OCI-LY7 (cell line): Measurements from ENCODE around the gene PLXNA4. TPM values are rescaled to one million over a fixed set of nuclear protein-coding genes. Genes with fewer than 3 reads are reported as not detected.

Experiments used
- BruUV-seq: library from RNA; stranded (reverse); fragments of 400-500 nt; replicated peaks from 2 replicates; lab custom pipeline; 2021; lab: Mats Ljungman, UMichigan
- CTCF ChIA-PET: fragments of 300-600 bp; sonication (Branson Sonifier 250); formaldehyde crosslinking; loops from one replicate; lab custom pipeline; 2022; ENCODE audit warnings: antibody characterized with exemption; ENCODE audit not compliant: unreplicated experiment; lab: Charles Lee
- POLR2A ChIA-PET: fragments of 300-600 bp; sonication (Branson Sonifier 250); formaldehyde crosslinking; loops from one replicate; lab custom pipeline; 2022; ENCODE audit warnings: antibody characterized with exemption; lab: Charles Lee
- DNase-seq: peaks from one replicate; pipeline ENCODE4 v3.0.0-alpha.2; 2015; ENCODE audit warnings: low spot score
- H2AFZ ChIP-seq: fragments of 200-600 bp; sonication (generic), shearing (Covaris generic); 2 replicates; pipeline ENCODE4 v1.6.1; 2014; ENCODE audit warnings: mild to moderate bottlenecking, antibody characterized with exemption, low read length, moderate library complexity
- H3K27ac ChIP-seq: fragments of 200-600 bp; sonication (generic); 2 replicates; pipeline ENCODE4 v1.5.1; 2014; ENCODE audit warnings: mixed run types, low read depth, mild to moderate bottlenecking, moderate library complexity, low read length, inconsistent platforms; ENCODE audit not compliant: poor library complexity, severe bottlenecking
- H3K36me3 ChIP-seq: fragments of 200-600 bp; sonication (generic); 2 replicates; pipeline ENCODE4 v1.6.1; 2014; ENCODE audit warnings: mild to moderate bottlenecking, antibody characterized with exemption, low read length, moderate library complexity, mixed read lengths; ENCODE audit not compliant: insufficient read depth
- H3K4me1 ChIP-seq: fragments of 200-600 bp; sonication (generic); 2 replicates; pipeline ENCODE4 v1.5.1; 2014; ENCODE audit warnings: mild to moderate bottlenecking, low read length; ENCODE audit not compliant: insufficient read depth, poor library complexity, severe bottlenecking
- H3K4me2 ChIP-seq: fragments of 200-600 bp; sonication (generic); 2 replicates; pipeline ENCODE4 v1.6.1; 2014; ENCODE audit warnings: mild to moderate bottlenecking, low read length
- H3K4me3 ChIP-seq: fragments of 200-600 bp; sonication (generic); 2 replicates; pipeline ENCODE4 v1.5.1; 2014; ENCODE audit warnings: mild to moderate bottlenecking, low read depth, low read length; ENCODE audit not compliant: poor library complexity, severe bottlenecking
- H3K79me2 ChIP-seq: fragments of 200-600 bp; sonication (generic); 2 replicates; pipeline ENCODE4 v1.6.1; 2016; ENCODE audit warnings: low read depth, mild to moderate bottlenecking, low read length, moderate library complexity, mixed read lengths; ENCODE audit not compliant: insufficient read depth
- H3K9me2 ChIP-seq: fragments of 200-600 bp; sonication (generic); 2 replicates; pipeline ENCODE4 v1.6.1; 2016; ENCODE audit warnings: mild to moderate bottlenecking, low read length, mixed read lengths; ENCODE audit not compliant: insufficient read depth
- H3K9me3 ChIP-seq: fragments of 200-600 bp; sonication (generic); 2 replicates; pipeline ENCODE4 v1.6.1; 2014; ENCODE audit warnings: mild to moderate bottlenecking, mixed run types, low read length, mixed read lengths
- H4K20me1 ChIP-seq: fragments of 200-600 bp; sonication (generic); 2 replicates; pipeline ENCODE4 v1.6.1; 2014; ENCODE audit warnings: mild to moderate bottlenecking, antibody characterized with exemption, low read length, moderate library complexity, mixed read lengths; ENCODE audit not compliant: insufficient read depth
- EZH2phosphoT487 ChIP-seq: fragments of 200-600 bp; sonication (generic); IDR thresholded peaks from 2 replicates; pipeline ENCODE4 v1.6.1; 2018; ENCODE audit warnings: low read depth, borderline replicate concordance, mild to moderate bottlenecking, mixed run types, antibody characterized with exemption, low read length, moderate library complexity, mixed read lengths
- intact Hi-C: fragments of 100-400 bp; cut with micrococcal nuclease; formaldehyde crosslinking; loops from one replicate; pipeline ENCODE4 v1.10.0; 2022; ENCODE audit not compliant: unreplicated experiment
- total RNA-seq, 2 experiments: library from RNA; depleted of rRNA in 1 of 2; stranded (reverse); fragments of >200 nt in 1 of 2; shearing (Covaris generic) in 1 of 2; gene quantifications; 2 replicates each; pipeline ENCODE4 v1.2.3, GENCODE V29; 2014 to 2022
- TF ChIP-seq, protein P1 (sequence below): fragments of 200-600 bp; sonication (generic); conservative IDR thresholded peaks from 2 replicates; pipeline ENCODE4 v1.5.1; 2014; ENCODE audit warnings: mild to moderate bottlenecking, antibody characterized with exemption, low read length, moderate library complexity, mixed read lengths

Gene PLXNA4
- total RNA-seq, 2 experiments from 2014 or later: not detected

DNA sequence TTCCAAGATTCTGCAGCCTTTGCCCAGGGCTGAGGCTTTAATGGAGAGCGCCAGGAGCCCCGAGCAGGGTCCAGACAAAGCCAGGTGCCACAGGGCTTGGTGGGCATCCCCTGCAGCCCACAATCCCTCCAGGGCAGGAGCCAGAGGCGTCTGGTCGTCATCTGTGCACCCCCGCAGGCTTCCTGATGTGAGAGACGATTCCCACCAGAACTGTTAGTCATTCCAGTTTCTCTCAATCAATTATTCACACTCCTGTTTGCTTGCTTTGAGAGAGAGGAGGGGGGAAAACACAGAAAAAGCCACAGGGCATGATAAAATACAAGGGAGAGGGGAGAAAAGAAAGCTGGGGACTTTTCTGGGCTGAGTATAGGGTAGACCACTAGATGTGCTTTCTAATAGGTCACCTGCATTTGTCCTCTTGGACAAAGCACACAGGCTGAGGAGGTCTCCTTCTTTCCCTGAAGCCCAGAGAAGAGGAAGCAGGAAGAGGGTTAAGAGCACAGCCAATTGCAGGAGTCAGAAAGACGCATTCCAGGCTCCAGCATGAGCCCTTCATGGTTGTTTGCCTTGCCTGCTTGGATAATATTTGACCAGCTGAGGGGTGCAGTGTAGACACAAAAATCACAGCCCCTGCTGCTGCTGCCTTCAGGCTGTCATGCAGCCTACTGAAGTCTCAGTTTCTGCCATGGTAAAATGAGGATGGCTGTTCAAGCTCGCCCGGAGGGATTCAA lies 194.4 kb downstream of the PLXNA4 start:
- ChIA-PET POLR2A (no interaction called here), CTCF (no interaction called here)
- H2AFZ ChIP-seq: no peak overlapping the region
- intact Hi-C loops: no loop called here
- no TSS peak for BruUV-seq
- DNase-seq: no peak
- no peaks in the 10 kb centered on the region for H3K79me2 ChIP-seq
- TF ChIP-seq EZH2phosphoT487: no peak
- TF ChIP-seq, protein P1, sequence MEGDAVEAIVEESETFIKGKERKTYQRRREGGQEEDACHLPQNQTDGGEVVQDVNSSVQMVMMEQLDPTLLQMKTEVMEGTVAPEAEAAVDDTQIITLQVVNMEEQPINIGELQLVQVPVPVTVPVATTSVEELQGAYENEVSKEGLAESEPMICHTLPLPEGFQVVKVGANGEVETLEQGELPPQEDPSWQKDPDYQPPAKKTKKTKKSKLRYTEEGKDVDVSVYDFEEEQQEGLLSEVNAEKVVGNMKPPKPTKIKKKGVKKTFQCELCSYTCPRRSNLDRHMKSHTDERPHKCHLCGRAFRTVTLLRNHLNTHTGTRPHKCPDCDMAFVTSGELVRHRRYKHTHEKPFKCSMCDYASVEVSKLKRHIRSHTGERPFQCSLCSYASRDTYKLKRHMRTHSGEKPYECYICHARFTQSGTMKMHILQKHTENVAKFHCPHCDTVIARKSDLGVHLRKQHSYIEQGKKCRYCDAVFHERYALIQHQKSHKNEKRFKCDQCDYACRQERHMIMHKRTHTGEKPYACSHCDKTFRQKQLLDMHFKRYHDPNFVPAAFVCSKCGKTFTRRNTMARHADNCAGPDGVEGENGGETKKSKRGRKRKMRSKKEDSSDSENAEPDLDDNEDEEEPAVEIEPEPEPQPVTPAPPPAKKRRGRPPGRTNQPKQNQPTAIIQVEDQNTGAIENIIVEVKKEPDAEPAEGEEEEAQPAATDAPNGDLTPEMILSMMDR: no peak
- no peaks in the 10 kb centered on the region for H3K9me3 ChIP-seq
- no peaks in the 10 kb centered on the region for H3K36me3 ChIP-seq
- H3K4me3 ChIP-seq: no peak overlapping the region
- H3K4me1 ChIP-seq: no peaks in the 10 kb centered on the region
- no peaks in the 10 kb centered on the region for H3K9me2 ChIP-seq
- no peak overlapping the region for H3K27ac ChIP-seq
- no peak overlapping the region for H3K4me2 ChIP-seq
- H4K20me1 ChIP-seq: no peaks in the 10 kb centered on the region

DNA sequence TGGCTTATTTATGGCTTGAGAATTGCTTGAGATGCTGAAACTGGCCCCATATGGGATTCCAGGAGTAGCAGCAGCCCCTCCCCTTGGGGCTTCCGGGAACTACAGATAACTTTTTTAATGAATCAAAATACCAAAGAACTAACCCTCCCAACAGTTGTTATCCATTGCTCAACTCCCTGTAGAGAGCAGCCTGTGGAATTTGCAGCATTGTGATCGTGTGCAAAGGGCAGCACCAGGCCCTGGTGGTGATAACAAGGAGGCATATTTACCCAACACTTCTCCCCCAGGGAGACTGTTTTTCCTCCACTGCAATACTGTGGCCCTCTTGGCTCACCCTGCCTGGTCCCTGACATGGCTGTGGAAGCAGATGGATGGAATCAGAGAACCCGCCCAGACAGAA lies 196.2 kb downstream of the PLXNA4 start:
- Histone ChIP-seq H3K4me2 (no peak overlapping the region), H3K9me2 (no peaks in the 10 kb centered on the region), H3K4me3 (no peak overlapping the region), H3K9me3 (no peaks in the 10 kb centered on the region), H3K79me2 (no peaks in the 10 kb centered on the region), H2AFZ (no peak overlapping the region), H3K36me3 (no peaks in the 10 kb centered on the region), H3K27ac (no peak overlapping the region), H3K4me1 (no peaks in the 10 kb centered on the region), H4K20me1 (no peaks in the 10 kb centered on the region)
- TF ChIP-seq EZH2phosphoT487: no peak
- TF ChIP-seq, protein P1: no peak
- ChIA-PET CTCF (no interaction called here), POLR2A (no interaction called here)
- DNase-seq: no peak
- no TSS peak for BruUV-seq
- intact Hi-C loops: no loop called here

- Histone ChIP-seq H3K36me3 (no peaks in the 10 kb centered on the region), H3K27ac (no peak overlapping the region), H3K79me2 (no peaks in the 10 kb centered on the region), H3K4me2 (no peak overlapping the region), H3K4me1 (no peaks in the 10 kb centered on the region), H4K20me1 (no peaks in the 10 kb centered on the region), H3K4me3 (no peak overlapping the region), H2AFZ (no peak overlapping the region), H3K9me3 (no peaks in the 10 kb centered on the region), H3K9me2 (no peaks in the 10 kb centered on the region)
- ChIA-PET POLR2A (no interaction called here), CTCF (no interaction called here)
- TF ChIP-seq, protein P1: no peak
- no peak for TF ChIP-seq EZH2phosphoT487
- BruUV-seq: no TSS peak
- intact Hi-C loops: no loop called here
- DNase-seq: no peak
Measured at GRCh38 chr7:132379292-132379691, 197.0 kb downstream of the PLXNA4 start.
